ENCODE results near the gene NEO1. TPM values are rescaled to one million over a fixed set of nuclear protein-coding genes. Genes with fewer than 3 reads are reported as not detected.

The NEO1 gene
- total and polyA plus RNA-seq, 9 of the 15 experiments (the other 6 are each of a cell fraction or from before 2014, with no cell fraction given), result 0.08 to 1.7 (median 0.48) TPM

GRCh38 chr15:73175382-73175781, 123.1 kb downstream of the NEO1 start:
- in situ Hi-C loops (cut with MboI), result no loop called here
- no peak overlapping the region for H3K4me2 ChIP-seq (ENCODE audit: insufficient read depth, low read length)
- H3K79me2 ChIP-seq (ENCODE audit: control insufficient read depth, insufficient read depth, low read length), result no peaks in the 10 kb centered on the region
- ChIA-PET POLR2A (no interaction called here), CTCF (ENCODE audit: low intra/inter-chr PET ratio) (no interaction called here)
- H2AFZ ChIP-seq (ENCODE audit: low read depth, low read length), result no peak overlapping the region
- ATAC-seq (no peak), DNase-seq (ENCODE audit: extremely low read depth in 1 of 4, low spot score in 3 of 4) (no peak), FAIRE-seq (no peak)
- H3K36me3 ChIP-seq (ENCODE audit: control insufficient read depth, insufficient read depth, low read length), result no peaks in the 10 kb centered on the region
- WGBS (ENCODE audit: insufficient coverage, low coverage, missing lambda C conversion rate), result 0% methylated on average over 3 of the region's 3 CpGs
- BruUV-seq (replicated peaks), result no TSS peak
- H4K20me1 ChIP-seq (replicated peaks; ENCODE audit: control insufficient read depth, insufficient read depth, low read length), result no peaks in the 10 kb centered on the region
- intact Hi-C loops (cut with micrococcal nuclease), result no loop called here
- TF ChIP-seq ZFPM2 (CRISPR knock-in tag; IDR thresholded peaks at IDR 0.05), result no peak
- TF ChIP-seq GABPB2 (CRISPR knock-in tag; conservative IDR thresholded peaks at IDR 0.05), result no peak
- TF ChIP-seq ZNF696 (CRISPR knock-in tag; conservative IDR thresholded peaks at IDR 0.05), result no peak
- TF ChIP-seq TAF9B (IDR thresholded peaks at IDR 0.05; ENCODE audit: partially characterized antibody), result no peak
- H3K27me3 ChIP-seq (ENCODE audit: control insufficient read depth in 2 of 2, insufficient read depth in 2 of 2, low read length in 2 of 2), result no peaks in the 10 kb centered on the region
- H3K4me1 ChIP-seq (replicated peaks in 1 of 2; ENCODE audit: control insufficient read depth in 2 of 2, insufficient read depth in 2 of 2, low read length in 2 of 2), result no peaks in the 10 kb centered on the region
- H3K9me1 ChIP-seq (ENCODE audit: control insufficient read depth, insufficient read depth, low read length), result no peaks in the 10 kb centered on the region
- no peak overlapping the region for H3K9ac ChIP-seq (ENCODE audit: insufficient read depth in 1 of 2, low read depth in 2 of 2, low read length in 2 of 2)
- H3K27ac ChIP-seq (ENCODE audit: extremely low read depth, low read depth, low read length), result no peak overlapping the region
- no peak overlapping the region for H3K4me3 ChIP-seq
- no peaks in the 10 kb centered on the region for H3K9me3 ChIP-seq (replicated peaks; ENCODE audit: control insufficient read depth, insufficient read depth, low read depth, low read length)

DNA sequence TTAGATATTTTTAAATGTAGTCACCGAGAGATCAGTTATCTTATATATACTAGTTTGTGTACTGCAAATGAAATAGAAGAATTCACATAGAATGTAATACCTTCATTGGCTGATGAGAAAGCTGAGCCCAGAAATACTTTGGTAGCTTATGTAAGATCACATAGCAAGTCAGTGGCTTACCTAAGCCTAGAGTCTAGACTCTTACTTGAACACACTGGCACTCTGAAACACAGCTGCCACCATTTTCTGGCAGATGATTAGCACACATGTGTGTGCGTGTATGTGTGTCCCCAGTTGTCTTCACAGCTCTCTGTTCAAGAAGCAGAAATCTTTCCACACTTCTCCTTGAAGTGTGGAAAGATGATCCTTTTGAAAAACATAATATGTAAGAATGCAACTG, 124.3 kb downstream of the NEO1 start:
- TF ChIP-seq RFX7 (CRISPR knock-in tag; IDR thresholded peaks at IDR 0.05) (no peak), ERF (CRISPR knock-in tag; IDR thresholded peaks at IDR 0.05) (no peak), USF1 (CRISPR knock-in tag; IDR thresholded peaks at IDR 0.05) (no peak), RCOR1 (IDR thresholded peaks at IDR 0.05; ENCODE audit: borderline replicate concordance in 1 of 2, low read depth in 2 of 2, low read length in 2 of 2) (no peak), PCBP1 (IDR thresholded peaks at IDR 0.05; ENCODE audit: low read depth, low read length, poor library complexity, severe bottlenecking) (no peak), RAD21 (CRISPR knock-in tag; conservative IDR thresholded peaks at IDR 0.05 in 1 of 2, IDR thresholded peaks at IDR 0.05 in 1 of 2) (no peak), HMG20A (CRISPR knock-in tag; conservative IDR thresholded peaks at IDR 0.05) (no peak)
- TF ChIP-seq, protein P1, sequence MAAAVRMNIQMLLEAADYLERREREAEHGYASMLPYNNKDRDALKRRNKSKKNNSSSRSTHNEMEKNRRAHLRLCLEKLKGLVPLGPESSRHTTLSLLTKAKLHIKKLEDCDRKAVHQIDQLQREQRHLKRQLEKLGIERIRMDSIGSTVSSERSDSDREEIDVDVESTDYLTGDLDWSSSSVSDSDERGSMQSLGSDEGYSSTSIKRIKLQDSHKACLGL (CRISPR knock-in tag; IDR thresholded peaks at IDR 0.05; ENCODE audit: borderline replicate concordance, poor library complexity, severe bottlenecking), result no peak
- 3% methylated on average over 2 of the region's 2 CpGs for WGBS (ENCODE audit: insufficient coverage, low coverage, missing lambda C conversion rate)
- Histone ChIP-seq H3K27ac (ENCODE audit: extremely low read depth, low read depth, low read length) (no peak overlapping the region), H3K9me3 (replicated peaks; ENCODE audit: control insufficient read depth, insufficient read depth, low read depth, low read length) (no peaks in the 10 kb centered on the region), H3K4me3 (no peak overlapping the region), H2AFZ (ENCODE audit: low read depth, low read length) (no peak overlapping the region), H3K27me3 (ENCODE audit: control insufficient read depth in 2 of 2, insufficient read depth in 2 of 2, low read length in 2 of 2) (no peaks in the 10 kb centered on the region), H3K9me1 (ENCODE audit: control insufficient read depth, insufficient read depth, low read length) (no peaks in the 10 kb centered on the region), H4K20me1 (replicated peaks; ENCODE audit: control insufficient read depth, insufficient read depth, low read length) (no peaks in the 10 kb centered on the region), H3K4me2 (ENCODE audit: insufficient read depth, low read length) (no peak overlapping the region), H3K36me3 (ENCODE audit: control insufficient read depth, insufficient read depth, low read length) (no peaks in the 10 kb centered on the region), H3K4me1 (replicated peaks in 1 of 2; ENCODE audit: control insufficient read depth in 2 of 2, insufficient read depth in 2 of 2, low read length in 2 of 2) (no peaks in the 10 kb centered on the region), H3K9ac (ENCODE audit: insufficient read depth in 1 of 2, low read depth in 2 of 2, low read length in 2 of 2) (no peak overlapping the region), H3K79me2 (ENCODE audit: control insufficient read depth, insufficient read depth, low read length) (no peaks in the 10 kb centered on the region)
- ChIA-PET POLR2A (no interaction called here), CTCF (ENCODE audit: low intra/inter-chr PET ratio) (no interaction called here)
- DNase-seq (ENCODE audit: extremely low read depth in 1 of 4, low spot score in 3 of 4), result no peak
- ATAC-seq, result no peak
- no TSS peak for BruUV-seq (replicated peaks)
- no peak for FAIRE-seq
- in situ Hi-C loops (cut with MboI) (no loop called here), intact Hi-C loops (cut with micrococcal nuclease) (no loop called here)
